Calu3 (cell line): ENCODE data around the gene TTLL10. TPM values are rescaled to one million over a fixed set of nuclear protein-coding genes. Genes with fewer than 3 reads are reported as not detected.

Experiments used
- BruUV-seq: library from RNA; stranded (reverse); fragments of 400-500 nt; replicated peaks from 2 replicates; lab custom pipeline; 2021; lab: Mats Ljungman, UMichigan
- CTCF ChIA-PET: fragments of 300-600 bp; sonication (Branson Sonifier 250); formaldehyde crosslinking; loops from one replicate; lab custom pipeline; 2022; ENCODE audit warnings: antibody characterized with exemption; lab: Charles Lee
- DNase-seq: peaks from one replicate; pipeline ENCODE4 v3.0.0; 2022
- H3K27ac Mint-ChIP-seq: one replicate; pipeline ENCODE4 v1.8.0; 2022; ENCODE audit warnings: mixed read lengths; ENCODE audit not compliant: unreplicated experiment
- H3K27me3 Mint-ChIP-seq: one replicate; pipeline ENCODE4 v1.8.0; 2022; ENCODE audit warnings: mixed read lengths; ENCODE audit not compliant: unreplicated experiment
- H3K36me3 Mint-ChIP-seq: one replicate; pipeline ENCODE4 v1.8.0; 2022; ENCODE audit warnings: mild to moderate bottlenecking, moderate library complexity, mixed read lengths; ENCODE audit not compliant: insufficient read depth, unreplicated experiment
- H3K4me1 Mint-ChIP-seq: one replicate; pipeline ENCODE4 v1.8.0; 2022; ENCODE audit warnings: mild to moderate bottlenecking, low read depth, mixed read lengths; ENCODE audit not compliant: unreplicated experiment
- H3K4me3 Mint-ChIP-seq: one replicate; pipeline ENCODE4 v1.8.0; 2022; ENCODE audit warnings: mild to moderate bottlenecking, low read depth, moderate library complexity, mixed read lengths; ENCODE audit not compliant: unreplicated experiment
- H3K9me3 Mint-ChIP-seq: one replicate; pipeline ENCODE4 v1.8.0; 2022; ENCODE audit warnings: low read depth, mixed read lengths; ENCODE audit not compliant: unreplicated experiment
- intact Hi-C: fragments of 100-400 bp; cut with micrococcal nuclease; formaldehyde crosslinking; loops from one replicate; pipeline ENCODE4 v1.10.0; 2022; ENCODE audit not compliant: unreplicated experiment
- total RNA-seq: library from RNA; stranded (reverse); gene quantifications from 2 replicates; pipeline ENCODE4 v1.2.3, GENCODE V29; 2022
- TF ChIP-seq, protein P1 (sequence below): fragments of 200-600 bp; IDR thresholded peaks from one replicate; pipeline ENCODE4 v1.8.0; 2022; ENCODE audit warnings: antibody characterized with exemption; ENCODE audit not compliant: unreplicated experiment

The TTLL10 gene
- total RNA-seq, 1 experiment from 2014 or later = 3.5 TPM

GRCh38 chr1:1213345-1214265 lies 39.9 kb downstream of the TTLL10 start, which contains the start of gene TNFRSF4:
TSS of gene TNFRSF4 (minus strand) at chr1:1214153. CDS start at chr1:1214127, 26 bp downstream.
- no peak within 1 kb of the TSS for H3K27ac Mint-ChIP-seq
- CTCF ChIA-PET = no interaction called here

DNA sequence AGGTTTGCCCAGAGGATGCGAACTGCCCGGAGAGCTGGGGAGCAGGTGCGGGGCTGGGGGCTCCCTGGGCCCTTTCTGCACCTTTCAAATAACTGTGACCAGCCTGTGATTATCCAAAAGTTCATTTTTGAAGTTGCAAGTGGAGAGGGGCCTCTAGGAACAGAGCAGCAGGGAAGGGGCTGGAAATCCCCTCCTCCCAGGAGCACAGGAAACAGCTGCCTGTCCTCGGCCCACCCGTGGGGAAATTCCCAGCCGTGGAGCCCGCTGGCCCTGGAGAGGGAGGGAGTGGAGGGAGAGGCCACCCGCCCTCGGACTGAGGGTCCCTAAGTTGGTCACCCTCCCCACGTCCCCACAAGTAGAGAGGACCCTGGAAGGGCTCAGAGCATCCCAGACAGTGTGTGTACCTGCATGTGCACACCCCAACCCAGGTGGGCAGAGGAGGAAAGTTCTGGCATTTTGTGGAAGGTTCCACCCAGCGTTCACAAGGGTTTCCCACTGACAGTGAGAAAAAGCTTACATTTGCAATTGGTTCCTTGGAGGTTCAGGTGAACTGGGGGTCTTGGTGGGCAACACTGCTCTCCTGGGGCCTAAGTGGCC lies 41.5 kb downstream of the TTLL10 start:
- H3K27ac Mint-ChIP-seq = no peak overlapping the region
- BruUV-seq = no TSS peak
- DNase-seq = no peak
- TF ChIP-seq, protein P1, sequence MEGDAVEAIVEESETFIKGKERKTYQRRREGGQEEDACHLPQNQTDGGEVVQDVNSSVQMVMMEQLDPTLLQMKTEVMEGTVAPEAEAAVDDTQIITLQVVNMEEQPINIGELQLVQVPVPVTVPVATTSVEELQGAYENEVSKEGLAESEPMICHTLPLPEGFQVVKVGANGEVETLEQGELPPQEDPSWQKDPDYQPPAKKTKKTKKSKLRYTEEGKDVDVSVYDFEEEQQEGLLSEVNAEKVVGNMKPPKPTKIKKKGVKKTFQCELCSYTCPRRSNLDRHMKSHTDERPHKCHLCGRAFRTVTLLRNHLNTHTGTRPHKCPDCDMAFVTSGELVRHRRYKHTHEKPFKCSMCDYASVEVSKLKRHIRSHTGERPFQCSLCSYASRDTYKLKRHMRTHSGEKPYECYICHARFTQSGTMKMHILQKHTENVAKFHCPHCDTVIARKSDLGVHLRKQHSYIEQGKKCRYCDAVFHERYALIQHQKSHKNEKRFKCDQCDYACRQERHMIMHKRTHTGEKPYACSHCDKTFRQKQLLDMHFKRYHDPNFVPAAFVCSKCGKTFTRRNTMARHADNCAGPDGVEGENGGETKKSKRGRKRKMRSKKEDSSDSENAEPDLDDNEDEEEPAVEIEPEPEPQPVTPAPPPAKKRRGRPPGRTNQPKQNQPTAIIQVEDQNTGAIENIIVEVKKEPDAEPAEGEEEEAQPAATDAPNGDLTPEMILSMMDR = no peak
- no peaks in the 10 kb centered on the region for H3K9me3 Mint-ChIP-seq
- CTCF ChIA-PET = no interaction called here
- peaks cover 28% of the 10 kb centered on the region for H3K36me3 Mint-ChIP-seq
- no peaks in the 10 kb centered on the region for H3K27me3 Mint-ChIP-seq
- H3K4me3 Mint-ChIP-seq = no peak overlapping the region
- intact Hi-C loops = no loop called here
- H3K4me1 Mint-ChIP-seq = no peaks in the 10 kb centered on the region

More at GRCh38 chr1:1213345-1214265, 39.9 kb downstream of the TTLL10 start, which contains the start of gene TNFRSF4:
- peaks cover 1% of the 10 kb centered on the region for H3K4me1 Mint-ChIP-seq
- no peak for DNase-seq
- H3K27me3 Mint-ChIP-seq = peaks cover 3% of the 10 kb centered on the region
- H3K9me3 Mint-ChIP-seq = no peaks in the 10 kb centered on the region
- no peak within 1 kb of the TSS for H3K4me3 Mint-ChIP-seq
- peaks cover 22% of the 10 kb centered on the region for H3K36me3 Mint-ChIP-seq
- TF ChIP-seq, protein P1 = no peak
- intact Hi-C loops = no loop called here
- no TSS peak for BruUV-seq

DNA sequence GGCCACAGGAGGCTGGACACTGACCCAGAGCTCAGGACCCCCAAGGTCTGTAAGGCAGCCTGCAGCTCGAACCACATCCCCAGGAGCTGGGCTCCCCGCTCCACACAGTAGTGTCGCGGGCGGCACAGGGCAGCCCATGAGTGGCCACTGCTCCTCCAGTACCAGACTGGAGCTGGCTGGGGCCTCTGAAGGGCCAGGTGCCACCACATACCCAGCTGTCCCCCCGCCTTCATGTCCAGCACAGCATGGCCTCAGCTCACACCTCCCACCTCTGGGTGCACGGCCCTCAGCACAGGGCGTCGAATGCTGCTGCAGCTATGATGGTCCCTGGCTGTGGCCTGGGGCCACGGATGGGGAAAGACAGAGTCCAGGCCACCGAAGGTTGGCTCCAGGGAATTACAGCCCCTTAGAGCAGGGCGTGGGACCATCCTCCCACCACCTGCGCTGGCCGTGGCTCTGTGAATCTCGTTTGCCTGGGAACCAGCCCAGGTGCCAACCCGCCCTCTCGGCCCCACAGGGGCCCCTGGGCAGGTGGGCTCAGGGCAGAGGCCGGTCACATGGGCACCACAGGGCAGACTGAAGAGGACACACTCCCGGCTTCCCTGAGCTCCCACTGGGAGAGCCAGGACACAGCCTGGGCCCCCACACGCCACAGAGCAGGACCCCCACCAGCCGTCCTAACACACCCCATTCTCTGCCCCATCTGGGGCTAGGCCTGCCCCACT lies 42.4 kb downstream of the TTLL10 start:
- intact Hi-C loops = no loop called here
- no peaks in the 10 kb centered on the region for H3K4me1 Mint-ChIP-seq
- no peaks in the 10 kb centered on the region for H3K9me3 Mint-ChIP-seq
- H3K36me3 Mint-ChIP-seq = peaks cover 36% of the 10 kb centered on the region
- H3K4me3 Mint-ChIP-seq = no peak overlapping the region
- no peak for DNase-seq
- no peaks in the 10 kb centered on the region for H3K27me3 Mint-ChIP-seq
- CTCF ChIA-PET = no interaction called here
- no TSS peak for BruUV-seq
- TF ChIP-seq, protein P1 = no peak
- H3K27ac Mint-ChIP-seq = peak overlapping the region; percentile 50
